Ovary (tissue), 3 donors: ENCODE data around the gene ADA.

Source experiments
- CTCF ChIP-seq, 3 donors: fragments of 450-650 bp in 2 of 3; fragments of 200-600 bp in 1 of 3; IDR thresholded peaks; one replicate each; pipeline versions ENCODE4 v1.5.1 to v1.8.0; 2016 to 2022; ENCODE audit warnings: antibody characterized with exemption in 3 of 3, mild to moderate bottlenecking in 1 of 3
- POLR2A ChIP-seq: fragments of 450-650 bp; IDR thresholded peaks from one replicate; pipeline ENCODE4 v1.6.1; 2017; ENCODE audit warnings: antibody characterized with exemption, mild to moderate bottlenecking, moderate library complexity
- donor health status: DM: no; HTN: no; CAD: no.

GRCh38 chr20:44583157-44583556 is 68.3 kb downstream of the ADA start:
- TF ChIP-seq POLR2A (no peak), CTCF (IDR thresholded peaks at IDR 0.05) (no peak)
